HCT116 (cell line): ENCODE measurements around the gene ERFE. TPM values are rescaled to one million over a fixed set of nuclear protein-coding genes. Genes with fewer than 3 reads are reported as not detected.

ENCODE experiments used
- CTCF ChIP-seq, 3 experiments: fragments of 200-600 bp in 1 of 3; sonication (generic) in 1 of 3; IDR thresholded peaks in 2 of 3; conservative IDR thresholded peaks in 1 of 3; 2 replicates each; pipeline ENCODE4 v1.5.1; 2012 to 2017; ENCODE audit warnings: low read depth in 2 of 3, low read length in 2 of 3, antibody characterized with exemption in 1 of 3, borderline replicate concordance in 1 of 3, control low read depth in 1 of 3, mild to moderate bottlenecking in 1 of 3, mixed read lengths in 1 of 3, mixed run types in 1 of 3, moderate library complexity in 1 of 3; ENCODE audit not compliant: insufficient read depth in 1 of 3
- EGR1 ChIP-seq: IDR thresholded peaks from 2 replicates; pipeline ENCODE4 v1.6.1; 2012; ENCODE audit warnings: low read depth
- ELF1 ChIP-seq: IDR thresholded peaks from 2 replicates; pipeline ENCODE4 v1.6.1; 2012; ENCODE audit warnings: low read depth, borderline replicate concordance
- RAD21 ChIP-seq: IDR thresholded peaks from 2 replicates; pipeline ENCODE4 v1.6.1; 2012; ENCODE audit warnings: low read depth, mild to moderate bottlenecking
- SIN3A ChIP-seq: IDR thresholded peaks from 2 replicates; pipeline ENCODE4 v1.6.1; 2012; ENCODE audit warnings: low read depth
- YY1 ChIP-seq: IDR thresholded peaks from 2 replicates; pipeline ENCODE4 v1.6.1; 2011; ENCODE audit warnings: low read length, low read depth, moderate library complexity, mild to moderate bottlenecking; ENCODE audit not compliant: insufficient replicate concordance; ENCODE audit errors: extremely low read depth
- total RNA-seq: library from RNA; stranded (reverse); gene quantifications from one replicate; pipeline ENCODE4 v1.2.1, GENCODE V29; 2021; ENCODE audit not compliant: unreplicated experiment
- TF ChIP-seq, protein P1 (sequence below): IDR thresholded peaks from 2 replicates; pipeline ENCODE4 v1.6.1; 2012; ENCODE audit warnings: low read depth

Gene ERFE
- total RNA-seq, 1 experiment from 2014 or later, result 17.3 TPM

DNA sequence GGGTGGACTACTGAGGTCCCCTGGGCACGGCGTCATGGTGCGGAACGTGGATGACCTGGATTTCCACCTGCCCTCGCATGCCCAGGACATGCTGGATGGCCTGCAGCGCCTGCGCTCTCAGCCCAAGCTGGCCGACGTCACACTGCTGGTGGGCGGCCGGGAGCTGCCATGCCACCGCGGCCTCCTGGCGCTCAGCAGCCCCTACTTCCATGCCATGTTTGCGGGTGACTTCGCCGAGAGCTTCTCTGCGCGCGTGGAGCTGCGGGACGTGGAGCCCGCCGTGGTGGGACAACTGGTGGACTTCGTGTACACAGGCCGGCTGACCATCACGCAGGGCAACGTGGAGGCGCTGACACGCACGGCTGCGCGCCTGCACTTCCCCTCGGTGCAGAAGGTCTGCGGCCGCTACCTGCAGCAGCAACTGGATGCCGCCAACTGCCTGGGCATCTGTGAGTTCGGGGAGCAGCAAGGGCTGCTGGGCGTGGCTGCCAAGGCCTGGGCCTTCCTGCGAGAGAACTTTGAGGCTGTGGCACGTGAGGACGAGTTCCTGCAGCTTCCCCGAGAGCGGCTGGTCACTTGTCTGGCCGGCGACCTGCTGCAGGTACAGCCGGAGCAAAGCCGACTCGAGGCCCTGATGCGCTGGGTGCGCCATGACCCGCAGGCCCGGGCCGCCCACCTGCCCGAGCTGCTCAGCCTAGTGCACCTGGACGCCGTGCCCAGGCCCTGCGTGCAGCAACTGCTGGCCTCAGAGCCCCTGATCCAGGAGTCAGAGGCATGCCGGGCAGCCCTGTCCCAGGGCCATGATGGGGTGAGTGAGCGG, 17.8 kb upstream of the ERFE start (continued):
- TF ChIP-seq, protein P1, sequence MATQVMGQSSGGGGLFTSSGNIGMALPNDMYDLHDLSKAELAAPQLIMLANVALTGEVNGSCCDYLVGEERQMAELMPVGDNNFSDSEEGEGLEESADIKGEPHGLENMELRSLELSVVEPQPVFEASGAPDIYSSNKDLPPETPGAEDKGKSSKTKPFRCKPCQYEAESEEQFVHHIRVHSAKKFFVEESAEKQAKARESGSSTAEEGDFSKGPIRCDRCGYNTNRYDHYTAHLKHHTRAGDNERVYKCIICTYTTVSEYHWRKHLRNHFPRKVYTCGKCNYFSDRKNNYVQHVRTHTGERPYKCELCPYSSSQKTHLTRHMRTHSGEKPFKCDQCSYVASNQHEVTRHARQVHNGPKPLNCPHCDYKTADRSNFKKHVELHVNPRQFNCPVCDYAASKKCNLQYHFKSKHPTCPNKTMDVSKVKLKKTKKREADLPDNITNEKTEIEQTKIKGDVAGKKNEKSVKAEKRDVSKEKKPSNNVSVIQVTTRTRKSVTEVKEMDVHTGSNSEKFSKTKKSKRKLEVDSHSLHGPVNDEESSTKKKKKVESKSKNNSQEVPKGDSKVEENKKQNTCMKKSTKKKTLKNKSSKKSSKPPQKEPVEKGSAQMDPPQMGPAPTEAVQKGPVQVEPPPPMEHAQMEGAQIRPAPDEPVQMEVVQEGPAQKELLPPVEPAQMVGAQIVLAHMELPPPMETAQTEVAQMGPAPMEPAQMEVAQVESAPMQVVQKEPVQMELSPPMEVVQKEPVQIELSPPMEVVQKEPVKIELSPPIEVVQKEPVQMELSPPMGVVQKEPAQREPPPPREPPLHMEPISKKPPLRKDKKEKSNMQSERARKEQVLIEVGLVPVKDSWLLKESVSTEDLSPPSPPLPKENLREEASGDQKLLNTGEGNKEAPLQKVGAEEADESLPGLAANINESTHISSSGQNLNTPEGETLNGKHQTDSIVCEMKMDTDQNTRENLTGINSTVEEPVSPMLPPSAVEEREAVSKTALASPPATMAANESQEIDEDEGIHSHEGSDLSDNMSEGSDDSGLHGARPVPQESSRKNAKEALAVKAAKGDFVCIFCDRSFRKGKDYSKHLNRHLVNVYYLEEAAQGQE, result no peak
- TF ChIP-seq RAD21, result no peak
- no peak for TF ChIP-seq SIN3A
- no peak for TF ChIP-seq EGR1
- TF ChIP-seq ELF1, result no peak
- TF ChIP-seq YY1, result no peak
- TF ChIP-seq CTCF (IDR thresholded peaks at IDR 0.05 in 2 of 3, conservative IDR thresholded peaks at IDR 0.05 in 1 of 3; ENCODE audit: borderline replicate concordance in 1 of 3, insufficient read depth in 1 of 3, low read depth in 2 of 3, low read length in 2 of 3), result no peak
- TF ChIP-seq, all 23 proteins: peak for 0
